Mesenchymal stem cell (in vitro differentiated cells and primary cell): Measurements from ENCODE around the gene BABAM1.

Experiments used
- DNase-seq: peaks from one replicate; pipeline ENCODE4 v3.0.0-alpha.2; 2013
- H2AFZ ChIP-seq: one replicate; pipeline ENCODE4 v1.6.1; 2013; ENCODE audit warnings: low read depth, mild to moderate bottlenecking, control low read depth, inconsistent platforms, low read length, moderate library complexity
- H2AK5ac ChIP-seq: 2 replicates; pipeline ENCODE4 v1.6.1; 2013; ENCODE audit warnings: low read length, moderate library complexity, mild to moderate bottlenecking, inconsistent platforms; ENCODE audit not compliant: severe bottlenecking
- H2BK120ac ChIP-seq: one replicate; pipeline ENCODE4 v1.6.1; 2013; ENCODE audit warnings: low read depth, mild to moderate bottlenecking, inconsistent platforms, low read length, moderate library complexity
- H2BK12ac ChIP-seq, 2 experiments: one replicate each; pipeline ENCODE4 v1.6.1; 2013; ENCODE audit warnings: inconsistent platforms in 2 of 2, low read length in 2 of 2, mild to moderate bottlenecking in 2 of 2, moderate library complexity in 2 of 2, control low read depth in 1 of 2
- H2BK15ac ChIP-seq: one replicate; pipeline ENCODE4 v1.6.1; 2013; ENCODE audit warnings: mild to moderate bottlenecking, low read depth, inconsistent platforms; ENCODE audit not compliant: poor library complexity, severe bottlenecking
- H2BK5ac ChIP-seq: 2 replicates; pipeline ENCODE4 v1.6.1; 2013; ENCODE audit warnings: low read depth, mild to moderate bottlenecking, low read length, control low read depth, inconsistent platforms; ENCODE audit not compliant: poor library complexity, severe bottlenecking
- H3K14ac ChIP-seq, 2 experiments: one replicate each; pipeline ENCODE4 v1.6.1; 2013; ENCODE audit warnings: inconsistent platforms in 2 of 2, low read length in 2 of 2, control low read depth in 1 of 2, mild to moderate bottlenecking in 1 of 2, moderate library complexity in 1 of 2
- H3K18ac ChIP-seq, 2 experiments: one replicate each; pipeline ENCODE4 v1.6.1; 2013; ENCODE audit warnings: inconsistent platforms in 2 of 2, low read length in 2 of 2, control low read depth in 1 of 2, low read depth in 1 of 2, mild to moderate bottlenecking in 1 of 2
- H3K23ac ChIP-seq, 2 experiments: one replicate each; pipeline ENCODE4 v1.6.1; 2013; ENCODE audit warnings: inconsistent platforms in 2 of 2, low read length in 2 of 2, mild to moderate bottlenecking in 2 of 2, moderate library complexity in 2 of 2, control low read depth in 1 of 2
- H3K27ac ChIP-seq: 2 replicates; pipeline ENCODE4 v1.5.1; 2013; ENCODE audit warnings: mild to moderate bottlenecking, moderate library complexity, low read length, control low read depth, inconsistent platforms; ENCODE audit not compliant: poor library complexity, severe bottlenecking
- H3K27me3 ChIP-seq, 2 experiments: 2 replicates each; pipeline versions ENCODE4 v1.6.1 to v1.7.0; 2013; ENCODE audit warnings: low read length in 2 of 2, mild to moderate bottlenecking in 2 of 2, moderate library complexity in 2 of 2, control low read depth in 1 of 2, inconsistent platforms in 1 of 2; ENCODE audit not compliant: control insufficient read depth in 1 of 2, insufficient read depth in 1 of 2
- H3K36me3 ChIP-seq, 2 experiments: 2 replicates each; pipeline versions ENCODE4 v1.6.1 to v1.7.0; 2013; ENCODE audit warnings: low read length in 2 of 2, control low read depth in 1 of 2, inconsistent platforms in 1 of 2, low read depth in 1 of 2, mild to moderate bottlenecking in 1 of 2; ENCODE audit not compliant: insufficient read depth in 2 of 2, control insufficient read depth in 1 of 2
- H3K4ac ChIP-seq, 2 experiments: one replicate each; pipeline ENCODE4 v1.6.1; 2013; ENCODE audit warnings: inconsistent platforms in 2 of 2, low read length in 2 of 2, mild to moderate bottlenecking in 2 of 2, moderate library complexity in 2 of 2, control low read depth in 1 of 2, low read depth in 1 of 2
- H3K4me1 ChIP-seq: 2 replicates; pipeline ENCODE4 v1.6.1; 2013; ENCODE audit warnings: low read depth, low read length, control low read depth; ENCODE audit not compliant: control insufficient read depth, insufficient read depth
- H3K4me2 ChIP-seq: 2 replicates; pipeline ENCODE4 v1.6.1; 2013; ENCODE audit warnings: low read length, mild to moderate bottlenecking, inconsistent platforms; ENCODE audit not compliant: poor library complexity, severe bottlenecking
- H3K4me3 ChIP-seq, 2 experiments: 2 replicates each; pipeline versions ENCODE4 v1.5.1 to v1.7.0; 2013; ENCODE audit warnings: low read length in 2 of 2, mild to moderate bottlenecking in 2 of 2, control low read depth in 1 of 2, low read depth in 1 of 2; ENCODE audit not compliant: insufficient read depth in 1 of 2
- H3K79me1 ChIP-seq: replicated peaks from 2 replicates; pipeline ENCODE4 v1.6.1; 2013; ENCODE audit warnings: mild to moderate bottlenecking, control low read depth, low read length, inconsistent platforms; ENCODE audit not compliant: poor library complexity, severe bottlenecking
- H3K9ac ChIP-seq: 2 replicates; pipeline ENCODE4 v1.7.0; 2013; ENCODE audit warnings: mild to moderate bottlenecking, low read length, moderate library complexity
- H3K9me3 ChIP-seq: 2 replicates; pipeline ENCODE4 v1.7.0; 2013; ENCODE audit warnings: mild to moderate bottlenecking, low read length; ENCODE audit not compliant: control insufficient read depth
- H4K8ac ChIP-seq: one replicate; pipeline ENCODE4 v1.6.1; 2013; ENCODE audit warnings: inconsistent platforms, mild to moderate bottlenecking, low read length, moderate library complexity
- H4K91ac ChIP-seq: one replicate; pipeline ENCODE4 v1.6.1; 2013; ENCODE audit warnings: mild to moderate bottlenecking, low read length, inconsistent platforms
- WGBS: methylation state at CpG from one replicate; pipeline ENCODE4 v1.1.7; 2013; ENCODE audit warnings: mixed read lengths; 5-methylcytosine and 5-hydroxymethylcytosine counted together

The BABAM1 gene

DNA sequence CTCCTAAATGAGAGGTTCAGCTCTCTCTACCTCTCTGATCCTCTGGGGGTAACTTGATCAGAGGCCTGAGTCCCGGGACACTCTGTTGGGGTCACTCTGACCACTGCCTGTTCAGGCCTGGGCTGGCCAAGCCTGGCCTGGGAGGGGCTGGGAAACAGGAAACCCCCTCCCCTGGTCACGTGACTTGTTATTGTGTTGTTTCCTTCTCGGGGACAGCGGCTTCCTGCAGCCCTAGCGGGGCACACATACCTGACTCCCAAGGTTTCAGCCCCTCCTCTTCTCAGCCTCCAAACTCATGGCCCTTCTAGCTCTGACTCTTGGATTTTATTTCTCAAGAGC lies 2.6 kb upstream of the BABAM1 start, which contains the start of gene USHBP1:
Gene USHBP1 (minus strand): TSS at position 105 of the 339 bp plus-strand sequence. CDS start 446 bp downstream, outside the sequence.
- Histone ChIP-seq H3K4me2 (no peak within 1 kb of the TSS), H2BK5ac (no peak within 1 kb of the TSS), H3K9me3 (peaks cover 4% of the 10 kb centered on the region), H3K79me1 (peaks cover 10% of the 10 kb centered on the region), H3K27ac (no peak within 1 kb of the TSS), H3K36me3 (peaks cover 4 to 6% of the 10 kb centered on the region in 2 experiments), H3K9ac (no peak within 1 kb of the TSS), H3K4ac (no peak within 1 kb of the TSS), H3K4me1 (peaks cover 7% of the 10 kb centered on the region), H2BK120ac (no peak within 1 kb of the TSS), H3K4me3 (no peak within 1 kb of the TSS), H3K18ac (no peak within 1 kb of the TSS), H3K14ac (no peak within 1 kb of the TSS), H2BK12ac (no peak within 1 kb of the TSS), H4K8ac (no peak within 1 kb of the TSS), H2AFZ (no peak within 1 kb of the TSS), H3K23ac (no peak within 1 kb of the TSS), H2AK5ac (no peak within 1 kb of the TSS), H2BK15ac (no peak within 1 kb of the TSS), H3K27me3 (peaks cover 0 to 2% of the 10 kb centered on the region in 2 experiments), H4K91ac (no peak within 1 kb of the TSS)
- WGBS, result 53% methylated on average over 5 of the region's 5 CpGs
- no peak for DNase-seq

DNA sequence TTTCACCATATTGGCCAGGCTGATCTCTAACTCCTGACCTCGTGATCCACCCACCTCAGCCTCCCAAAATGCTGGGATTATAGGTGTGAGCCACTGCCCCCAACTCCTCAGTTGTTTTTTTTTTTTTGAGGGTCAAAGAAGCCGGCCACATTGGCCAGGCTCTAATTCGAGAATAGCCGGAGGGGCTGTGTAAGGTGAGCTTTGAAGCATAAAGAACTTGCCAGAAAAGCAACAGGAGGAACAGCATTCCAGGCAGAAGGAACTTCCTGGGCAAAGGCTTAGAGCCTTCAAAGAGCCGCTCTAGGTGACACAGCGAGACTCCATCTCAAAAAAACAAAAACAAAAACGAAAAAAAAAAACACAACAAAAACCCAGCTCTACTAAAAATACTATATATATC lies 1.2 kb upstream of the BABAM1 start:
- 90% methylated on average over 7 of the region's 7 CpGs for WGBS
- no peak overlapping the region for H3K18ac ChIP-seq

DNA sequence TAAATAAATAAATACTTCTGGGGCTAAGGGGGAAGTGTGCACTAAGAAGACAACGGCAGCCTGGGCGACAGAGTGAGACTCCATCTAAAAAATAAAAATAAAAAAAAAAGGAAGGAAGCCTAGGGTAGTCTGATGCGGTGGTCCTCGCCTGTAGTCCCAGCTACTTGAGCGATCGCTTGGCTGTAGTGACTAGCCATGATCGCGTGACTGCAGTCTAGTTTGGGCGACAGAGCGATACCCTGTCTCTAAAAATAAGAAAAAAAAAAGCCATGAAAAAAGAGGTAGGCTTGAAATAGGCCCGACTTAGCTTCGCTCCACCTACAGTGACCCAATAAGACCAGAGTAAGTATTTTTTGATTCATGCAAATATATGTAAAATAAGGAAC lies 661 bp upstream of the BABAM1 start:
- no peak overlapping the region for H2AK5ac ChIP-seq
- no peak overlapping the region for H3K4me2 ChIP-seq
- H3K9me3 ChIP-seq, result no peaks in the 10 kb centered on the region
- H2BK5ac ChIP-seq, result no peak overlapping the region
- no peak overlapping the region for H3K14ac ChIP-seq
- no peaks in the 10 kb centered on the region for H3K27me3 ChIP-seq
- WGBS, result 98% methylated on average over 9 of the region's 12 CpGs
- H3K23ac ChIP-seq, result no peak overlapping the region
- no peak overlapping the region for H2AFZ ChIP-seq
- no peak overlapping the region for H4K91ac ChIP-seq
- no peak for DNase-seq
- H4K8ac ChIP-seq, result peak overlapping the region; percentile 88
- H2BK12ac ChIP-seq, result no peak overlapping the region
- peaks cover 16 to 23% of the 10 kb centered on the region in 2 experiments for H3K36me3 ChIP-seq
- H3K18ac ChIP-seq, result no peak overlapping the region
- no peak overlapping the region for H3K4ac ChIP-seq
- H3K9ac ChIP-seq, result no peak overlapping the region
- no peak overlapping the region for H2BK15ac ChIP-seq
- no peak overlapping the region for H2BK120ac ChIP-seq
- peaks cover 21% of the 10 kb centered on the region for H3K79me1 ChIP-seq
- H3K4me1 ChIP-seq, result peaks cover 7% of the 10 kb centered on the region
- H3K4me3 ChIP-seq, result no peak overlapping the region
- H3K27ac ChIP-seq, result no peak overlapping the region

More for the DNA sequence above, 1.2 kb upstream of the BABAM1 start:
- H2BK15ac ChIP-seq, result no peak overlapping the region
- H3K27me3 ChIP-seq, result no peaks in the 10 kb centered on the region
- H3K23ac ChIP-seq, result no peak overlapping the region
- H3K4me2 ChIP-seq, result no peak overlapping the region
- H3K4me1 ChIP-seq, result peaks cover 7% of the 10 kb centered on the region
- H3K4ac ChIP-seq, result no peak overlapping the region
- H4K8ac ChIP-seq, result no peak overlapping the region
- peaks cover 16% of the 10 kb centered on the region for H3K79me1 ChIP-seq
- no peak for DNase-seq
- H3K4me3 ChIP-seq, result no peak overlapping the region
- no peak overlapping the region for H2BK12ac ChIP-seq
- H4K91ac ChIP-seq, result no peak overlapping the region
- no peak overlapping the region for H2AFZ ChIP-seq
- H2BK5ac ChIP-seq, result no peak overlapping the region
- no peak overlapping the region for H3K9ac ChIP-seq
- H3K9me3 ChIP-seq, result no peaks in the 10 kb centered on the region
- no peak overlapping the region for H2AK5ac ChIP-seq
- H3K36me3 ChIP-seq, result peaks cover 10 to 18% of the 10 kb centered on the region in 2 experiments
- no peak overlapping the region for H3K14ac ChIP-seq
- H3K27ac ChIP-seq, result no peak overlapping the region
- H2BK120ac ChIP-seq, result no peak overlapping the region

DNA sequence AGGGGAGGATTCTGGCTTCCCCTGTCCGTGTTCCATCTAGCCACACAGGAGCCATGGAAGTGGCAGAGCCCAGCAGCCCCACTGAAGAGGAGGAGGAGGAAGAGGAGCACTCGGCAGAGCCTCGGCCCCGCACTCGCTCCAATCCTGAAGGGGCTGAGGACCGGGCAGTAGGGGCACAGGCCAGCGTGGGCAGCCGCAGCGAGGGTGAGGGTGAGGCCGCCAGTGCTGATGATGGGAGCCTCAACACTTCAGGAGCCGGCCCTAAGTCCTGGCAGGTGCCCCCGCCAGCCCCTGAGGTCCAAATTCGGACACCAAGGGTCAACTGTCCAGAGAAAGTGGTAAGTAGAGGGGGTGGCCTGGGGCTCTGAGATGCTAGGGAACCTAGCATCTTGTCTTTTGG lies 1.5 kb downstream of the BABAM1 start:
- no peak overlapping the region for H2BK12ac ChIP-seq
- H3K4me2 ChIP-seq, result no peak overlapping the region
- H3K4ac ChIP-seq, result no peak overlapping the region
- DNase-seq, result no peak
- H2BK5ac ChIP-seq, result no peak overlapping the region
- no peaks in the 10 kb centered on the region for H3K27me3 ChIP-seq
- no peaks in the 10 kb centered on the region for H3K9me3 ChIP-seq
- H3K27ac ChIP-seq, result no peak overlapping the region
- no peak overlapping the region for H4K91ac ChIP-seq
- WGBS, result 98% methylated on average over 13 of the region's 13 CpGs
- no peak overlapping the region for H2AFZ ChIP-seq
- no peak overlapping the region for H3K14ac ChIP-seq
- H3K18ac ChIP-seq, result no peak overlapping the region
- no peak overlapping the region for H2BK120ac ChIP-seq
- H3K9ac ChIP-seq, result peak overlapping the region; percentile 91
- no peak overlapping the region for H4K8ac ChIP-seq
- H3K4me3 ChIP-seq, result no peak overlapping the region
- peaks cover 28 to 39% of the 10 kb centered on the region in 2 experiments for H3K36me3 ChIP-seq
- H2BK15ac ChIP-seq, result no peak overlapping the region
- H3K23ac ChIP-seq, result no peak overlapping the region
- H2AK5ac ChIP-seq, result peak overlapping the region; percentile 22
- peaks cover 28% of the 10 kb centered on the region for H3K79me1 ChIP-seq
- peaks cover 7% of the 10 kb centered on the region for H3K4me1 ChIP-seq
